SK-MEL-5 (cell line): Measurements from ENCODE around the gene YARS2. TPM values are rescaled to one million over a fixed set of nuclear protein-coding genes. Genes with fewer than 3 reads are reported as not detected.
"Not testable (repeated sequence)": the region's sequence is repeated elsewhere in the genome, so short reads cannot be mapped to it uniquely, and the experiment has no call there.

Source experiments
- DNase-seq: peaks from one replicate; pipeline ENCODE4 v3.0.0-alpha.2; 2016; ENCODE audit warnings: low read depth, low spot score
- in situ Hi-C: cut with HindIII; loops from 2 replicates; pipeline ENCODE4 v1.10.0; 2016; ENCODE audit warnings: low sequenced_read_pairs, high pct_unique_total_duplicates, low pct_unique_long_range_greater_than_20kb
- small RNA-seq, 2 experiments: library from RNA; depleted of rRNA; stranded (forward); fragments of <200 nt; gene quantifications; one replicate each; pipeline ENCODE3, GENCODE V24; 2014
- total RNA-seq: library from RNA; depleted of rRNA; stranded (reverse); fragments of >200 nt; shearing (Covaris generic); gene quantifications from 2 replicates; pipeline ENCODE4 v1.2.3, GENCODE V29; 2014; rRNA removed

YARS2 gene
- total RNA-seq, 1 experiment from 2014 or later = 30.7 TPM

DNA sequence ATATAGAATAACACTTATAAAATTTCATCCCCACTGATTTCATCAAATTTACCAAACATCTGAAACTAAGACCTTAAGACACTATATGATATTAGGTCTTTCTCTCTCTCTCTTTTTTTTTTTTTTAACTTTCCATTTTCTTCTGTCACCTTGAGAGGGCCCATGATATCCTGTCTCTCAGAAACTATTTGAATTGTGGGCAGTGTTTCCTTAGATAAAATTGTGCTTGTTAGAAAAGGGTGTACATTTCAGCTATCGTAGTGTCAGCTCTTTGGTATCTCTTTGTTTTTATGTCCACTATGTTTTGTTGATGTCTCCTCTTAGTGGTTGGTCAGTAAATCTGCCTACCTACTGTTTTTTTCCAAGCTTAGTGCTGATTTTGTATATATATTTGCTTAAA is 52.8 kb downstream of the YARS2 start:
- in situ Hi-C loops = no loop called here
- DNase-seq = no peak

DNA sequence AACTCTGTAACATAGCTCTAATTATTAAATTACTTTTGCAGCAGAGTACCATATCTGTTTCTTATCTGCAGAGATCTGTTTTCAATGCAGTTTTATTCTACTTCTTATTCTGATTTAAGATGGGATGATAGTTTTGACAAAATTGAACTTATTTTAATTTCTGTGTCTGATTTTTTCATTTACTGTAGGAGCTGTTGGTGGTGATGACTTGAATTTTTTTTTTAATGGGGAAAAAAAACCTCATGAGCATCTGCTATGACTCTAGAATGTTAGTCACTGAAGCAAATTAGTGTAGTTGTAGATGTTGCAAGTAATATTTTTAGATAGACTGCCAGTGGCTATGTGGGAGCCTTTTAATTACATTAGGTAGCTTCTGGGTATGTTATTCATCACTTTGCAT is 53.2 kb downstream of the YARS2 start:
- DNase-seq = no peak
- in situ Hi-C loops = no loop called here

DNA sequence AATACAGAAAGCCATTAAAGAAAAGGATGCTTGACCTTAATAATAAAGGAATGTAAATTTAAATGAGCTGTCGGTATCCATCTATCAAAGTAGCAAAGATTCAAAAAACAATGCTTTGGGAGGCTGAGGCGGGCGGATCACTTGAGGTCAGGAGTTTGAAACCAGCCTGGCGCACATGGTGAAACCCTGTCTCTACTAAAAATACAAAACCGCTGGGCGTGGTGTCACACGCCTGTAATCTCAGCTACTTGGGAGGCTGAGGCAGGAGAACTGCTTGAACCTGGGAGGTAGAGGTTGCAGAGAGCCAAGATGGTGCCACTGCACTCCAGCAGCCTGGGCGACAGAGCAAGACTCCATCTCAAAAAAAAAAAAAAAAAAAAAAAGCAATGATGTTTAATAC is 56.3 kb downstream of the YARS2 start:
- in situ Hi-C loops = not testable (repeated sequence)

DNA sequence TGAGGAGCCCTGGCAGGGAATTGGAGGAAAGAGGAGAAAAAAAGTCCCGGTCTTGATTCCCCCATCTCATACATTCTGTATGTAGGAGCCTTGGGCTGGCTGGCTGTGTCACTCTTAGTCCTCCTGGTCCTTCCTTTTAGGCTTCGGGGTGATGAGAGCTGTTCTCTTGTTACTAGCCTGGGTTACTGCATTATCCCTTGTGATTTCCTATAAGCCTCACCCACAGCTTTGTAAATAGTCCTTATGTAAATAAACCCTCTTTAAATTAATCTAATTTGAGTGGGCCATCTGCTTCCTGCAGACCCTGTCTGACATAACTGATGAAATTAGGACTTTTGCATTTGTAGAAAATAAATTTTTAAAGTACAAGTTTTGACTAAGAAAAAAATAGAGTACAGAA is 57.4 kb downstream of the YARS2 start:
- peak; percentile 12 for DNase-seq
- in situ Hi-C loops = no loop called here

More for the DNA sequence above, 56.3 kb downstream of the YARS2 start:
- DNase-seq = not testable (repeated sequence)

DNA sequence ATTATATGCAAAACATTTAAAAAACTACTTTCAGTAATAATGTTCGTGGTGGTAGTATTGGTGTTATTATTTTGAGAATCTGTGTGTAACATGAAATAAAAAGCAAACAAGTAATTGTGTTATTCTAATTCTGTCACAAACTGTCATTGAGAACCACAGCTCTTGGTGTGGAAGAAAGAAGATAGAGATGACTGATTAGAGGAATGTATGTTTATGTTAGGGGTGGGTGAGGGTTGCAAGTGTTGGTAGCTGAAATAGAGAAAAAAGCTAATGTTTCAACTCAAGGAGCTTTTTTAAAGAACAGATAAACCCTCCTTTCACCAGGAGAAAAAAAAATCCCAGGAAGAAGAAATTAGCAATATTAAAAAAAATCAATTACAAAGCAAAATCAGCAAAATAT is 58.3 kb downstream of the YARS2 start:
- in situ Hi-C loops = no loop called here
- no peak for DNase-seq

Small RNAs within 50 kb of the gene (small RNA-seq; reads per million reads assigned to genes)
- 0 reads per million in 2 experiments for gene RF00019

Other genes with a start within 250 kb of the YARS2 start
- gene DNM1L, start 76.6 kb downstream of the YARS2 start, total RNA-seq = 63.4 and 68.5 TPM in 2 replicates
- 0.16 TPM in 1 of 2 replicates, not detected in the other for gene PKP2, start 140.9 kb upstream of the YARS2 start, total RNA-seq